Measurements from ENCODE around the gene TMEM260.

GRCh38 chr14:56647493-56647892, 67.9 kb downstream of the TMEM260 start:
- TF ChIP-seq CTCF (IDR thresholded peaks at IDR 0.05 in 4 of 5, conservative IDR thresholded peaks at IDR 0.05 in 1 of 5) (no peak), POLR2A (IDR thresholded peaks at IDR 0.05) (no peak)
